ENCODE results near the gene COL6A5. TPM values are rescaled to one million over a fixed set of nuclear protein-coding genes. Genes with fewer than 3 reads are reported as not detected.
"Not testable (repeated sequence)": the region's sequence is repeated elsewhere in the genome, so short reads cannot be mapped to it uniquely, and the experiment has no call there.

Gene COL6A5
- total and polyA plus RNA-seq, 4 donors = 0.01 to 0.09 TPM; not detected in 2

DNA sequence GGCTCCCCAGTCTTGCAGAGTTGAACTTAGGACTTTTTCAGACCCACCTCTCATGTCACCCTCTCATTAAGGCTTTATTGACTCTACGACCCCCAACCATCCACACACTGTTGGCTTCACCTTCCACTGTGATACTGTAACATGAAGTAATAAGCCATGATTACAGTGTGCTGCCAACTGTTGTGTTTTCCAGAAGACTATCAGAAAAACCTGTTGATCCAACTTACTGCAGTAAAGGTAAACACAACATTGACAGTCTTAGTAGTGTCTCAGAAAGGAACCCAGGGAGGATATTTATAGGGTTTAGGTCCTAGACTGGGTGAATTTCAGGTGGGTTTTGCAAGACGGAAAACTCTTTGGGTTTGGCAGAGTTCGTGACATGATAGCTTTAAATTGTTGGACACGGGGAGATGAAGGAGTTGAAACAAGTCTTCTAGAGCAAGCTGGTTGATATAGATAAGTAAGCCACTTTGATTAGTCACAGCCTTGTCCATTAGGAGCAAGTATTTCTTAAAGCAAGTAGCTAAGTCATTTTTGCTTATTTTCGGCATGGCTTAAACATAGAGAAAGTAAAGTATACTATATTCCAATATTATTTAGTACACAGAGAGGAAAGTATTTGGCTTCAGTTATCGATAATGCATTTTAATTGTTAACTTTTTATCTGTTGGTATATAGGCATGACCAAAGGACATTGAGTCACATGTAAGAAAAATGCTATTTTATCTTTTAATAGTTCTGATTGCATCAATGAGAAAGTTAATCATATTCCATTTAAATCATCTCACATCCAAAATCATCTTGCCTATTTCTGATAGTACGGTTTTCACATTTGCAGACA lies 2.4 kb upstream of the COL6A5 start:
- no peaks in the 10 kb centered on the region for H3K36me3 ChIP-seq (ENCODE audit: control insufficient read depth in 4 of 4, insufficient read depth in 3 of 4, low read depth in 1 of 4, low read length in 3 of 4)
- H3K4me1 ChIP-seq (ENCODE audit: control insufficient read depth in 4 of 4, insufficient read depth in 4 of 4, low read length in 3 of 4) = no peaks in the 10 kb centered on the region
- H3K27ac ChIP-seq (ENCODE audit: low read depth in 1 of 2, low read length in 2 of 2) = no peak overlapping the region
- DNase-seq (ENCODE audit: low spot score) = no peak
- H3K4me3 ChIP-seq (ENCODE audit: low read depth in 1 of 3, low read length in 3 of 3) = no peak overlapping the region
- no peaks in the 10 kb centered on the region for H3K9me3 ChIP-seq (ENCODE audit: control insufficient read depth in 4 of 4, low read length in 3 of 4)
- 69% methylated on average over 7 of the region's 7 CpGs for WGBS
- H3K27me3 ChIP-seq (ENCODE audit: control insufficient read depth in 4 of 4, insufficient read depth in 4 of 4, low read length in 3 of 4) = peaks cover 0 to 11% (median 2%) of the 10 kb centered on the region in 4 donors
- TF ChIP-seq RXRA (IDR thresholded peaks at IDR 0.05) (no peak), JUND (IDR thresholded peaks at IDR 0.05) (no peak), NR2F2 (IDR thresholded peaks at IDR 0.05) (no peak), YY1 (IDR thresholded peaks at IDR 0.05) (no peak)
- TF ChIP-seq, protein P1, sequence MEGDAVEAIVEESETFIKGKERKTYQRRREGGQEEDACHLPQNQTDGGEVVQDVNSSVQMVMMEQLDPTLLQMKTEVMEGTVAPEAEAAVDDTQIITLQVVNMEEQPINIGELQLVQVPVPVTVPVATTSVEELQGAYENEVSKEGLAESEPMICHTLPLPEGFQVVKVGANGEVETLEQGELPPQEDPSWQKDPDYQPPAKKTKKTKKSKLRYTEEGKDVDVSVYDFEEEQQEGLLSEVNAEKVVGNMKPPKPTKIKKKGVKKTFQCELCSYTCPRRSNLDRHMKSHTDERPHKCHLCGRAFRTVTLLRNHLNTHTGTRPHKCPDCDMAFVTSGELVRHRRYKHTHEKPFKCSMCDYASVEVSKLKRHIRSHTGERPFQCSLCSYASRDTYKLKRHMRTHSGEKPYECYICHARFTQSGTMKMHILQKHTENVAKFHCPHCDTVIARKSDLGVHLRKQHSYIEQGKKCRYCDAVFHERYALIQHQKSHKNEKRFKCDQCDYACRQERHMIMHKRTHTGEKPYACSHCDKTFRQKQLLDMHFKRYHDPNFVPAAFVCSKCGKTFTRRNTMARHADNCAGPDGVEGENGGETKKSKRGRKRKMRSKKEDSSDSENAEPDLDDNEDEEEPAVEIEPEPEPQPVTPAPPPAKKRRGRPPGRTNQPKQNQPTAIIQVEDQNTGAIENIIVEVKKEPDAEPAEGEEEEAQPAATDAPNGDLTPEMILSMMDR (IDR thresholded peaks at IDR 0.05; ENCODE audit: low read depth, low read length, missing input control) = no peak
- TF ChIP-seq, protein P2, sequence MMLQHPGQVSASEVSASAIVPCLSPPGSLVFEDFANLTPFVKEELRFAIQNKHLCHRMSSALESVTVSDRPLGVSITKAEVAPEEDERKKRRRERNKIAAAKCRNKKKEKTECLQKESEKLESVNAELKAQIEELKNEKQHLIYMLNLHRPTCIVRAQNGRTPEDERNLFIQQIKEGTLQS (IDR thresholded peaks at IDR 0.05) = no peak
- no peak overlapping the region for H3K9ac ChIP-seq (ENCODE audit: low read depth in 1 of 2, low read length in 2 of 2)

DNA sequence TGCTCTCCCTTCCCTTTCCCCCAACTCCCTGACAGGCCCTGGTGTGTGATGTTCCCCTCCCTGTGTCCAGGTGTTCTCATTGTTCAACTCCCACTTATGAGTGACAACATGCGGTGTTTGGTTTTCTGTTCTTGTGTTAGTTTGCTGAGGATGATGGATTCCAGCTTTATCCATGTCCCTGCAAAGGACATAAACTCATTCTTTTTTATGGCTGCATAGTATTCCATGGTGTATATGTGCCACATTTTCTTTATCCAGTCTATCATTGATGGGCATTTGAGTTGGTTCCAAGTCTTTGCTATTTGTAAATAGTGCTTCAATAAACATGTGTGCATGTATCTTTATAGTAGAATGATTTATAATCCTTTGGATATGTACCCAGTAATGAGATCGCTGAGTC lies 2.8 kb downstream of the COL6A5 start:
- not testable (repeated sequence) for H3K9ac ChIP-seq (ENCODE audit: low read depth in 1 of 2, low read length in 2 of 2); H3K4me1 ChIP-seq (ENCODE audit: control insufficient read depth in 4 of 4, insufficient read depth in 4 of 4, low read length in 3 of 4); H3K4me3 ChIP-seq (ENCODE audit: low read depth in 1 of 3, low read length in 3 of 3); H3K27ac ChIP-seq (ENCODE audit: low read depth in 1 of 2, low read length in 2 of 2); H3K36me3 ChIP-seq (ENCODE audit: control insufficient read depth in 4 of 4, insufficient read depth in 3 of 4, low read depth in 1 of 4, low read length in 3 of 4); DNase-seq (ENCODE audit: low spot score); H3K9me3 ChIP-seq (ENCODE audit: control insufficient read depth in 4 of 4, low read length in 3 of 4)
- 88% methylated on average over 2 of the region's 2 CpGs for WGBS
- H3K27me3 ChIP-seq (ENCODE audit: control insufficient read depth in 4 of 4, insufficient read depth in 4 of 4, low read length in 3 of 4) = peaks cover 0 to 11% (median 2%) of the 10 kb centered on the region in 4 donors

DNA sequence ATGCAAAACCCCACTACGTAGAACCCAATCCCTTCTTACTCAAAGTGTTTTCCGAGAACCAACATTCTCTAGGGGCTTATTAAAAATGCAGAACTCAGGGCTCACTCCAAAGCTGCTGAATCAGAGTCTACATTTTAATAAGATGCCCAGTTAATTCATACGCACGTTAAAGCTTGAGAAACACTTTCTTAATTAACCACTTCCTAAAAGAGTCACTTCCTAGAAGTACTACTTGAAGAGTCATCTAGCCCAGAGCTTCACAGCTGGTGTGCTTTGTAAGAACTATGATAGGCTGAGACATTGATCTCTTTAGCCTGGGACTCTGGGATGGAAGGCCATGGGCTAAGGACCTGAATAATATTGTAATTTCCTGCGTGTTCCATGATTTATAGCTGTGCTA lies 9.0 kb downstream of the COL6A5 start:
- 64% methylated on average over 5 of the region's 5 CpGs for WGBS
- H3K36me3 ChIP-seq (ENCODE audit: control insufficient read depth in 4 of 4, insufficient read depth in 3 of 4, low read depth in 1 of 4, low read length in 3 of 4) = no peaks in the 10 kb centered on the region
- no peaks in the 10 kb centered on the region for H3K27me3 ChIP-seq (ENCODE audit: control insufficient read depth in 4 of 4, insufficient read depth in 4 of 4, low read length in 3 of 4)
- DNase-seq (ENCODE audit: low spot score) = no peak
- H3K27ac ChIP-seq (ENCODE audit: low read depth in 1 of 2, low read length in 2 of 2) = no peak overlapping the region
- no peaks in the 10 kb centered on the region for H3K4me1 ChIP-seq (ENCODE audit: control insufficient read depth in 4 of 4, insufficient read depth in 4 of 4, low read length in 3 of 4)
- no peak overlapping the region for H3K9ac ChIP-seq (ENCODE audit: low read depth in 1 of 2, low read length in 2 of 2)
- peaks cover 0 to 3% (median 0%) of the 10 kb centered on the region in 4 donors for H3K9me3 ChIP-seq (ENCODE audit: control insufficient read depth in 4 of 4, low read length in 3 of 4)
- no peak overlapping the region for H3K4me3 ChIP-seq (ENCODE audit: low read depth in 1 of 3, low read length in 3 of 3)
- TF ChIP-seq, protein P2 (IDR thresholded peaks at IDR 0.05) = no peak
- TF ChIP-seq RXRA (IDR thresholded peaks at IDR 0.05) (no peak), YY1 (IDR thresholded peaks at IDR 0.05) (no peak), HNF4G (IDR thresholded peaks at IDR 0.05) (no peak), TAF1 (conservative IDR thresholded peaks at IDR 0.05) (no peak), FOXA2 (IDR thresholded peaks at IDR 0.05) (no peak), HNF4A (conservative IDR thresholded peaks at IDR 0.05) (no peak), GABPA (IDR thresholded peaks at IDR 0.05 in 1 of 2, conservative IDR thresholded peaks at IDR 0.05 in 1 of 2) (no peak), JUND (IDR thresholded peaks at IDR 0.05) (no peak), SP1 (IDR thresholded peaks at IDR 0.05) (no peak), EGR1 (IDR thresholded peaks at IDR 0.05; ENCODE audit: low read depth in 2 of 2) (no peak), RAD21 (IDR thresholded peaks at IDR 0.05) (no peak)
- TF ChIP-seq, protein P3, sequence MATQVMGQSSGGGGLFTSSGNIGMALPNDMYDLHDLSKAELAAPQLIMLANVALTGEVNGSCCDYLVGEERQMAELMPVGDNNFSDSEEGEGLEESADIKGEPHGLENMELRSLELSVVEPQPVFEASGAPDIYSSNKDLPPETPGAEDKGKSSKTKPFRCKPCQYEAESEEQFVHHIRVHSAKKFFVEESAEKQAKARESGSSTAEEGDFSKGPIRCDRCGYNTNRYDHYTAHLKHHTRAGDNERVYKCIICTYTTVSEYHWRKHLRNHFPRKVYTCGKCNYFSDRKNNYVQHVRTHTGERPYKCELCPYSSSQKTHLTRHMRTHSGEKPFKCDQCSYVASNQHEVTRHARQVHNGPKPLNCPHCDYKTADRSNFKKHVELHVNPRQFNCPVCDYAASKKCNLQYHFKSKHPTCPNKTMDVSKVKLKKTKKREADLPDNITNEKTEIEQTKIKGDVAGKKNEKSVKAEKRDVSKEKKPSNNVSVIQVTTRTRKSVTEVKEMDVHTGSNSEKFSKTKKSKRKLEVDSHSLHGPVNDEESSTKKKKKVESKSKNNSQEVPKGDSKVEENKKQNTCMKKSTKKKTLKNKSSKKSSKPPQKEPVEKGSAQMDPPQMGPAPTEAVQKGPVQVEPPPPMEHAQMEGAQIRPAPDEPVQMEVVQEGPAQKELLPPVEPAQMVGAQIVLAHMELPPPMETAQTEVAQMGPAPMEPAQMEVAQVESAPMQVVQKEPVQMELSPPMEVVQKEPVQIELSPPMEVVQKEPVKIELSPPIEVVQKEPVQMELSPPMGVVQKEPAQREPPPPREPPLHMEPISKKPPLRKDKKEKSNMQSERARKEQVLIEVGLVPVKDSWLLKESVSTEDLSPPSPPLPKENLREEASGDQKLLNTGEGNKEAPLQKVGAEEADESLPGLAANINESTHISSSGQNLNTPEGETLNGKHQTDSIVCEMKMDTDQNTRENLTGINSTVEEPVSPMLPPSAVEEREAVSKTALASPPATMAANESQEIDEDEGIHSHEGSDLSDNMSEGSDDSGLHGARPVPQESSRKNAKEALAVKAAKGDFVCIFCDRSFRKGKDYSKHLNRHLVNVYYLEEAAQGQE (IDR thresholded peaks at IDR 0.05) = no peak
- TF ChIP-seq, protein P1 (IDR thresholded peaks at IDR 0.05; ENCODE audit: low read depth, low read length, missing input control) = no peak
- TF ChIP-seq, protein P4, sequence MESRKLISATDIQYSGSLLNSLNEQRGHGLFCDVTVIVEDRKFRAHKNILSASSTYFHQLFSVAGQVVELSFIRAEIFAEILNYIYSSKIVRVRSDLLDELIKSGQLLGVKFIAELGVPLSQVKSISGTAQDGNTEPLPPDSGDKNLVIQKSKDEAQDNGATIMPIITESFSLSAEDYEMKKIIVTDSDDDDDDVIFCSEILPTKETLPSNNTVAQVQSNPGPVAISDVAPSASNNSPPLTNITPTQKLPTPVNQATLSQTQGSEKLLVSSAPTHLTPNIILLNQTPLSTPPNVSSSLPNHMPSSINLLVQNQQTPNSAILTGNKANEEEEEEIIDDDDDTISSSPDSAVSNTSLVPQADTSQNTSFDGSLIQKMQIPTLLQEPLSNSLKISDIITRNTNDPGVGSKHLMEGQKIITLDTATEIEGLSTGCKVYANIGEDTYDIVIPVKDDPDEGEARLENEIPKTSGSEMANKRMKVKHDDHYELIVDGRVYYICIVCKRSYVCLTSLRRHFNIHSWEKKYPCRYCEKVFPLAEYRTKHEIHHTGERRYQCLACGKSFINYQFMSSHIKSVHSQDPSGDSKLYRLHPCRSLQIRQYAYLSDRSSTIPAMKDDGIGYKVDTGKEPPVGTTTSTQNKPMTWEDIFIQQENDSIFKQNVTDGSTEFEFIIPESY (IDR thresholded peaks at IDR 0.05) = no peak
